Ovary (tissue), 9 donors: ENCODE data around the gene SERPINE3. TPM values are rescaled to one million over a fixed set of nuclear protein-coding genes. Genes with fewer than 3 reads are reported as not detected.

ENCODE experiments used
- DNase-seq, 5 donors: peaks; one replicate each; pipeline ENCODE4 v3.0.0-alpha.2; 2019 to 2020
- H3K27ac ChIP-seq, 2 donors: fragments of 200-600 bp; one replicate each; pipeline versions ENCODE4 v1.5.1 to v1.8.0; 2019 to 2022
- H3K27me3 ChIP-seq: fragments of 200-600 bp; one replicate; pipeline ENCODE4 v1.8.0; 2022
- H3K36me3 ChIP-seq: fragments of 200-600 bp; sonication (generic); one replicate; pipeline ENCODE4 v1.5.1; 2019
- H3K4me1 ChIP-seq: one replicate; pipeline ENCODE4 v1.8.1; 2013; ENCODE audit warnings: mild to moderate bottlenecking, moderate library complexity; ENCODE audit not compliant: insufficient read depth
- H3K4me3 ChIP-seq: fragments of 200-600 bp; sonication (generic); one replicate; pipeline ENCODE4 v1.5.1; 2017
- H3K9me3 ChIP-seq, 2 donors: fragments of 200-600 bp in 1 of 2; sonication (generic) in 1 of 2; one replicate each; pipeline versions ENCODE4 v1.5.1 to v1.8.1; 2013 to 2019; ENCODE audit warnings: mild to moderate bottlenecking in 1 of 2, moderate library complexity in 1 of 2
- CTCF ChIP-seq, 3 donors: fragments of 450-650 bp in 2 of 3; fragments of 200-600 bp in 1 of 3; IDR thresholded peaks; one replicate each; pipeline versions ENCODE4 v1.5.1 to v1.8.0; 2016 to 2022; ENCODE audit warnings: antibody characterized with exemption in 3 of 3, mild to moderate bottlenecking in 1 of 3
- EP300 ChIP-seq: sonication (generic); formaldehyde crosslinking; IDR thresholded peaks from one replicate; pipeline ENCODE4 v1.6.1; 2017; ENCODE audit warnings: antibody characterized with exemption
- POLR2A ChIP-seq: fragments of 450-650 bp; IDR thresholded peaks from one replicate; pipeline ENCODE4 v1.6.1; 2017; ENCODE audit warnings: antibody characterized with exemption, mild to moderate bottlenecking, moderate library complexity
- WGBS, 3 donors: extraction: QIAGEN DNeasy Blood & Tissue Kit in 1 of 3; methylation state at CpG; one replicate each; pipeline versions ENCODE4 v1.1.5 to v1.1.7; 2013 to 2017; 5-methylcytosine and 5-hydroxymethylcytosine counted together
- intact Hi-C, 4 donors: fragments of 100-400 bp; cut with DNase I; formaldehyde crosslinking; loops; one replicate each; pipeline versions ENCODE4 v1.11.0 to v1.15.1; 2022 to 2023
- polyA plus RNA-seq, 2 donors: library from polyadenylated mRNA; stranded (reverse); fragments of 200-250 nt in 1 of 2; fragments of 350-450 nt in 1 of 2; fragmentation: Illumina TruSeq in 1 of 2; extraction: RNeasy Lipid Tissue Mini Kit (QIAGEN cat#74804) in 1 of 2; gene quantifications; one replicate each; pipeline ENCODE4 v1.2.3, GENCODE V29; 2013 to 2014
- total RNA-seq, 7 donors: library from RNA; depleted of rRNA in 2 of 7; stranded (reverse); fragments of >200 nt in 2 of 7; fragmentation: NEBNext Ultra II Directional in 3 of 7; extraction: Animal tissue kit (Norgen Biotek cat#: 25700) in 3 of 7; gene quantifications; one replicate each; pipeline versions ENCODE4 v1.1.0 to v1.2.4, GENCODE V29; 2016 to 2023
- donor health status: DM: no; HTN: no; CAD: no; lungs with moderate emphysema.
- donor health status: DM: no; HTN: no; CAD: no.
- donor health status: Bipolar disorder and iron deficiency.
- donor health status: DM: yes; HTN: yes; CAD: no.
- donor health status: DM: no; HTN: no; CAD: no.
- donor health status: DM: yes; HTN: yes; CAD: no.

The SERPINE3 gene
- total and polyA plus RNA-seq, 9 donors: 0.11 to 0.18 TPM; not detected in 7

DNA sequence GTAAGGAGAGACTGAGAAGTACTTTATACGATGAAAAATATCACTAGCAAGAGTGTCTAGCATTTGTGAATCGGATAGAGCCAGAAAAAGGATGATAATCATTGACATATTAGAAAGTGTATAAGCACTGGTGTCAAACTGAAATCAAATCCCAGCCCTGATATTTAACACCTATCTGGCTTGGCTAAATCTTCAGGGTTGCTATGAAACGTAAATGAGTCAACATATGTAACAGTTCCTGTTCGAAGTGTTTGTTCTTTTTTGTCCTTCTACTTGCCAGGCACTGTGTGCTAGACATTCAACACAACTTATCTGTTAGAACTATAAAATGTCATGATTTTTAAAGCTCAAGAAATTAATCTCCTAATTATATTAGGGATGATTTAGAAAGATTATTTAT is 40.8 kb downstream of the SERPINE3 start:
- TF ChIP-seq EP300 (no peak), POLR2A (no peak), CTCF (IDR thresholded peaks at IDR 0.05) (no peak)
- no peak overlapping the region for H3K27ac ChIP-seq
- no peak for DNase-seq
- H3K9me3 ChIP-seq: no peaks in the 10 kb centered on the region
- H3K4me1 ChIP-seq: no peaks in the 10 kb centered on the region
- no peaks in the 10 kb centered on the region for H3K27me3 ChIP-seq
- H3K36me3 ChIP-seq: no peaks in the 10 kb centered on the region
- H3K4me3 ChIP-seq: no peak overlapping the region
- 87 to 89% (median 88%) methylated on average over 4 of the region's 4 CpGs for WGBS, 3 donors
- intact Hi-C loops: loop anchor here in 1 of 4 donors (5.0 kb wide), 1 partner anchor 968 kb away; no protein-coding TSS in a partner anchor

GRCh38 chr13:51385114-51385513 is 45.6 kb downstream of the SERPINE3 start:
- no peaks in the 10 kb centered on the region for H3K36me3 ChIP-seq
- H3K27ac ChIP-seq: no peak overlapping the region
- intact Hi-C loops: no loop called here
- 96 to 100% (median 97%) methylated on average over 2 of the region's 2 CpGs for WGBS, 3 donors
- no peaks in the 10 kb centered on the region for H3K4me1 ChIP-seq
- H3K4me3 ChIP-seq: no peak overlapping the region
- H3K9me3 ChIP-seq: no peaks in the 10 kb centered on the region
- DNase-seq: no peak
- TF ChIP-seq EP300 (no peak), CTCF (IDR thresholded peaks at IDR 0.05) (no peak), POLR2A (no peak)
- no peaks in the 10 kb centered on the region for H3K27me3 ChIP-seq

GRCh38 chr13:51394724-51395123 is 55.2 kb downstream of the SERPINE3 start:
- TF ChIP-seq EP300 (no peak), POLR2A (no peak), CTCF (IDR thresholded peaks at IDR 0.05) (no peak)
- DNase-seq: no peak
- no peaks in the 10 kb centered on the region for H3K36me3 ChIP-seq
- intact Hi-C loops: no loop called here
- H3K27ac ChIP-seq: no peak overlapping the region
- no peak overlapping the region for H3K4me3 ChIP-seq
- no peaks in the 10 kb centered on the region for H3K9me3 ChIP-seq
- H3K27me3 ChIP-seq: no peaks in the 10 kb centered on the region
- no peaks in the 10 kb centered on the region for H3K4me1 ChIP-seq

DNA sequence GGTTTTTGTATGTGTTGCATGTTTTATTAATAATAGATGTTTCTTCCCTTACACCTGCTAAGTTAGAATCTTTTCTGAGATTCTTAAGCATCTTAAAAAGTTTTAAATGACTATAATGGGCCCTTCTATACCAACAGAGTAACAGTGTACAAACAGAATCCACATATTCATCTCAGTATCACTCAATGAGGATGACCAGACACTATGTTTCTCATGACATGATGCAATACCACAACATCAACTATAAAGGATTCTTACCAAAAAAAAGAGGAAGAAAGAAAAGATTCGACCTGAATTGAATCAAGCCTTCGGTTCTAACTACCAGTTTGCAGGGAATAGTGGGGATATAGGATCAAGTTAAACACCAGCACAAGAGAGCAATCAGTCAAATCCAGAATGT is 56.9 kb downstream of the SERPINE3 start:
- Histone ChIP-seq H3K36me3 (no peaks in the 10 kb centered on the region), H3K4me3 (no peak overlapping the region), H3K4me1 (no peaks in the 10 kb centered on the region), H3K27me3 (no peaks in the 10 kb centered on the region), H3K27ac (no peak overlapping the region), H3K9me3 (no peaks in the 10 kb centered on the region)
- WGBS, 3 donors: 84 to 89% (median 87%) methylated on average over 2 of the region's 2 CpGs
- DNase-seq: no peak
- no peak for TF ChIP-seq POLR2A
- TF ChIP-seq EP300: no peak
- no peak for TF ChIP-seq CTCF (IDR thresholded peaks at IDR 0.05)
- intact Hi-C loops: no loop called here
